Stimulated activated naive CD4-positive, alpha-beta T cell (primary cell): ENCODE measurements around the gene HCN3.
"Not testable (repeated sequence)": the region's sequence is repeated elsewhere in the genome, so short reads cannot be mapped to it uniquely, and the experiment has no call there.

Experiments
- DNase-seq, 6 experiments: peaks; one replicate each; lab custom pipeline; 2025; lab: John Stamatoyannopoulos, UW

Gene HCN3

DNA sequence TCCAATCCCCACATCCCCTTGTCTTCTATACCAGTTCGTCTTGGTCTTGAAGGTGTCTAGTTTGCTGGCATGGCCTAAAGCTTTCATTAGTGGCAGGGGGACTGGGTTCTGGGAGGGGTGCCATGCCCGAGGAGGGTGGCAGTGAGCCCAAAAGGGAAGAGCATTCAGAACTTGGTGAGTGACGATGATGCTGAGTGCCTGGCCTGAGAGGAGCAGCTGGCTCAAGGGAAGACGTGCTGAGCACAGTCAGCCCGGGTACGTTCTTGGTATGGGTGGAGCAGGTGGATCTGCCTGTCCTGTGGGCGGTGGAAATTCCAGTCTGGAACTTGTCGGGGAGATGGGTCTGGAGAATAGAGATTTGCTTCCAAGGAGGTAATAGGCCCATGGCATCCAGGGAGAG is 36.0 kb downstream of the HCN3 start:
- DNase-seq = no peak

DNA sequence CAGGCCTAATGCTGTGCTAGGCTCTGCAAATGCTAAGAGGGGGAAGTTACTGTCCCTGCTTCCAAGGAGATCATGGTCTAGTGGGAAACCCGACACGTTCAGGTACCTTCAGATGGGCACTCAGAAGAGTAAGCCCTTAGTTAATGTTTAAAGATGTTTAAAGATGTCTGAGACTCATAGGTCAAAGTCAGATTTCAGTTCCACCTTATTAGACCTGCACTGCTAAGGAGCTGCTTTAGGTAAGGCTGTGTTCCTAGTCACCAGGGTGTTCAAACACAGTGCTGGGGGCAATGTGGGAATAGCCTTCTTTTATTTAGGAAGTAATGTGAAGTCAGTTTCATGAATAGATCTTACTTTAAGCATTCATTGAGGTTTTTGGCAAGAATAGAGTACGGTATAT is 39.7 kb downstream of the HCN3 start:
- DNase-seq = no peak

DNA sequence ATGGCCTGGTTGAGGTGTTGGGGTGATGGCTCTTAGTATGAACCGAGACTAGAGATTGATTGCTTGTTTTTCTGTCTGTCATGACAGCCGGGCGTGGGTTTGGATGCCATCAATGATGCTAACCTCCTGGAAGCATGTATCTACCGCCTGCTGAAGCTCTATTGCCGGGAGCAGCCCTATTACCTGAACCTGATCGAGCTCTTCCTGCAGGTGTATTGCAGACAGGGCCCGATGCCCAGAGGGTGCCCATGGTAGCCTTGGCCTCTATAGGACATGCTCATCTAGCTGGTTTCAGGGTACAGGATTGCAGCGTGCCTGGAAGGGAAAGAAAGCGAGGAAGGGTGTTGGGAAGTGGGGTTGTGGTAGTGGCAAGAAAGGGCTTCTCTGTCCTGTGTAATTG is 40.8 kb downstream of the HCN3 start:
- DNase-seq = no peak

DNA sequence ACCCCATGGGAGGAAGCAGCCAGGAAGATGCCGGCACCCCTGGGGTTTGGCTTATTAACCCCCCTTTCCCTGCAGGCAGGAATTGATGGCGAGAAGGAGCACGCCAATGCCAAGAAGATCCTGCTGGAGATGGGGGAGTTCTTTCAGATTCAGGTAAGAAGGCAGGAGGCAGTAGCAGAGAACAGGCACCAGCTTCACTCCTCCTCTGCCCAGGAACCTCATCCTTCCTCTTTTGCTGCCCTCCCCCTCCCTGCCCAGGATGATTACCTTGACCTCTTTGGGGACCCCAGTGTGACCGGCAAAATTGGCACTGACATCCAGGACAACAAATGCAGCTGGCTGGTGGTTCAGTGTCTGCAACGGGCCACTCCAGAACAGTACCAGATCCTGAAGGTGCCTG is 42.3 kb downstream of the HCN3 start:
- no peak for DNase-seq

DNA sequence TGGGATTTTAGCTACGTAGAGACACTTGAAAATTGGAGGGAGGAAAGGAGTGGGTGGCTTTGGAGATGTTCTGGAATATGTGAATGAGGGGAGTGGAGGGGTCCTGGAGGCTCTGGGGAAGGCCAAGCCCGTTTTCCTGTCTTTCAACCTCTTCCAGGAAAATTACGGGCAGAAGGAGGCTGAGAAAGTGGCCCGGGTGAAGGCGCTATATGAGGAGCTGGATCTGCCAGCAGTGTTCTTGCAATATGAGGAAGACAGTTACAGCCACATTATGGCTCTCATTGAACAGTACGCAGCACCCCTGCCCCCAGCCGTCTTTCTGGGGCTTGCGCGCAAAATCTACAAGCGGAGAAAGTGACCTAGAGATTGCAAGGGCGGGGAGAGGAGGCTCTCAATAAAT is 43.0 kb downstream of the HCN3 start:
- DNase-seq = no peak

DNA sequence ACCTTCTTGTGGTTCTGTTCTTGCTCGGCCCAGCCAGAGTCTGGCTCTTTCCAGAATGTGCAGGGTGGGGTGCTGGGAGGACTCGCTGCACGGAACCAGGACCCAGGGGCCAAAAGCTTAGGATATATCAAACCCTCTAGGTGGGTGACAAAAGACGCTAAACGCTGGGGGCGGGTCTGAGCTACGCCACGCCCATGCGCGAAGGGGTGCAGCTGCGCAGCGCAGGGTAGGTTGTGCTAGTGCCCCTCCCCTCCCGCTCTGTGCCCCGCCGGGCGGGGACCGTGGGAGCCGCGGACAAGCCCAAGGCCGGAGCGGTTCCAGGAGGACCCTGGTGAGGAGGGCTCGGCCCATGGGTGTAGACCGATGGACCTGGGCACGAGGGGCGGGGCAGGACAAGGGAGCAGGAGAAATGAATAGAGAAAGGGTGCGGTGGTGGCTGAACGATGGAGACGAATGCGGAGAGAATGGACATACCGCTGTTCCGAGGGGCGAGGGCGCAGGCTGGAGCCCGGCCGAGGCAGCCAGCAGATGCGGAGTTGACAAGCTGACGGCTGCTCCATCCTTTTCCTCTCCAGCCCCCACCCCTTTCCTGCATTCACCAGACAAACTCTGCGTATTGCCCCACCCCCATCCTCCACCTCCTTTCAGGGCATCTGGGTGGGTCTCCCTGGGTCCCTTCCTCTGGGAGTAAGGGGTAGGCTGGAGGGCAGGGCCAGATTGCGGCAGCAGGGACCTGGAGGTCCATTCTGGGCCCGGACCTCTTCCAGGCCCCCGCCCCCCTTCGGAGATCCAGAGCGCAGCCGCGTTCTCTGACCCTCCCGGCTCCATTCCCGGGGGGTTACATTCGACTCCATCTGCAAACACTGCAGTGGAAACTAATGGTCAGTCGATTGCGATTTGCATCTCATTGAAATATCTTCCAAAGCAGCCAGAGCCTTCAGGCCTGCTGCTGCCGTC is 43.7 kb downstream of the HCN3 start, which contains the start of gene RUSC1:
Gene RUSC1 (plus strand): TSS at position 234 of the 957 bp plus-strand sequence. CDS start 880 bp downstream, outside the sequence.
- peak; percentile 45 to 79 (median 67) for DNase-seq

DNA sequence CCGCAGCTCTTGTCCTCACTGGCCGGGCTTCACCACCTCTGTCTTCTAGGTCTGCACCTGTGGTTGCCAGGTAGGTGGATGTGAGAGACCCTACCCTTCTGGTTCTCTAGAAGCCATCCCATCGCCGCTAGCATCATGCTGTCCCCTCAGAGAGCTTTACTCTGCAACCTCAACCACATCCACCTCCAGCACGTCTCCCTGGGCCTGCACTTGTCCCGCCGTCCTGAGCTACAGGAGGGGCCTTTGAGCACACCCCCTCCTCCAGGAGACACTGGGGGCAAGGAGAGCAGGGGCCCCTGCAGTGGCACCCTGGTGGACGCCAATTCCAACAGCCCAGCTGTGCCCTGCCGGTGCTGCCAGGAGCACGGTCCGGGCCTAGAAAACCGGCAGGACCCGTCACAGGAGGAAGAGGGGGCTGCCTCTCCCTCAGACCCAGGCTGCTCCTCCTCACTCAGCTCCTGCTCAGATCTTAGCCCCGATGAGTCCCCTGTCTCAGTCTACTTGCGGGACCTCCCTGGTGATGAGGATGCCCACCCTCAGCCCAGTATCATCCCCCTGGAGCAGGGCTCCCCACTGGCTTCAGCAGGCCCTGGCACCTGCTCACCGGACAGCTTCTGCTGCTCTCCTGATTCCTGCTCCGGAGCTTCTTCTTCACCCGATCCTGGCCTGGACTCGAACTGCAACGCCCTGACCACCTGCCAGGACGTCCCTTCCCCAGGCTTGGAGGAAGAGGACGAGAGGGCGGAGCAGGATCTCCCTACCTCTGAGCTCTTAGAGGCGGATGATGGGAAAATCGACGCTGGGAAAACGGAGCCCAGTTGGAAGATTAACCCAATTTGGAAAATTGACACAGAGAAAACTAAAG is 44.6 kb downstream of the HCN3 start:
- DNase-seq = peak in 1 of 6 experiments; percentile 11

DNA sequence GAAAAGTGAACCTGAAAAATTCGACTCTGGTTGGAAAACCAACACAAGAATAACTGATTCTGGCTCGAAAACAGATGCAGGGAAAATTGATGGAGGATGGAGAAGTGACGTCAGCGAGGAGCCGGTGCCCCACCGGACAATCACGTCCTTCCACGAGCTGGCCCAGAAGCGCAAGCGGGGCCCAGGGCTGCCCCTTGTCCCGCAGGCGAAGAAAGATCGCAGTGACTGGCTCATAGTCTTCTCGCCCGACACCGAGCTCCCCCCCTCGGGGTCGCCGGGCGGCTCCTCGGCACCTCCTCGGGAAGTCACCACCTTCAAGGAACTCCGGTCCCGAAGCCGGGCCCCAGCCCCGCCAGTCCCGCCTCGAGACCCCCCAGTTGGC is 45.3 kb downstream of the HCN3 start:
- peak in 2 of 6 experiments; percentile 22 to 36 for DNase-seq

DNA sequence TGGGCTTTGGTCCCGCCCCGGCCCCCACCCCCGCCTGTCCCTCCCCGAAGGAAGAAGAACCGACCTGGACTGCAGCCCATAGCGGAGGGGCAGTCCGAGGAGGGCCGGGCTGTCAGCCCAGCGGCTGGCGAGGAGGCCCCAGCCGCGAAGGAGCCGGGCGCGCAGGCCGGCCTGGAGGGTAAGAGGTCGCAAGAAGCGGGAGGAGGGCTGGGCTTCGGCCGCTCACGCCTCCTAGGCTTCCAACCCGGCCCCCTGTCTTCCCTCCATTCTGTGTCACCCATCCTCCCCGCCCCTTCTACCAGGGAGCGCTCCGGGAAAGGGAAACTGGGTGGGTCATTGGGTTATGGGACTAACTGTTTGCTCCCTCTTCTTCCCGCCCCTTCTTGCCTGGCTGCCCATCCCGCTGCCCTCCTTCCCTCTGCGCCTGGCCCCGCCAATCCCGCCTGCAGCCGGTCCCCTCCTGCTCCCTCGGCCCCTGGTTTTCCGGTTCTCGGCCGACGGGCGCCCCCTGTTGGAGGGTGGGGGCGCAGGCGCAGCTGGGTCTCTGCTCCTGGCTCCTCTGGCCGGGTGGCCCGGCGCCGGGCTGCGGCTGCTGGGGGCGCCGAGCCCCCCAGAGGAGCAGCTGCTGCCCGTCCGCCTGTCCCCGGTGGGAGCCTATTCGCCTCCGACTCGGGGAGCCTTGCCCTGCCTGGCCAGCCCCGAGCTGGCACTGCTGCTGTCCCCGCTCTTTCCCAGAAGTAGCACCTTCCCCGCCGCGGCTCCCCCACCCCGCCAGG is 45.9 kb downstream of the HCN3 start:
- DNase-seq = peak; percentile 58 to 87 (median 76)

DNA sequence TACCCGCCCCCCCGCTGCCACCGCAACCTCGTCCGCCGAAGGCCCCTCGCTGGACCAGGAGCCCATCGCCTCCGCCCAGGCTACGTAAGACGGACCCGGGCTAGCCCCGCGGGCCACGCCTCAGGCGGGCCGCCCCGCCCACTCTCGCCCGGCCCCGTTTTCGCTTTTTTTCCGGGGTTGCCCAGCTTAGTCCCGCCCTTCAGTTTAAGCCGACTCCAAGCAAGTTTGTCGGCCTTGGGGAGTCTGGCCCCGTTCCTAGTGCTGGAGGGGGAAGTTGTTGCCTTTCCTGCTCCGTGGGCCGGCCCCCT is 46.4 kb downstream of the HCN3 start:
- peak; percentile 52 to 79 (median 74) for DNase-seq

DNA sequence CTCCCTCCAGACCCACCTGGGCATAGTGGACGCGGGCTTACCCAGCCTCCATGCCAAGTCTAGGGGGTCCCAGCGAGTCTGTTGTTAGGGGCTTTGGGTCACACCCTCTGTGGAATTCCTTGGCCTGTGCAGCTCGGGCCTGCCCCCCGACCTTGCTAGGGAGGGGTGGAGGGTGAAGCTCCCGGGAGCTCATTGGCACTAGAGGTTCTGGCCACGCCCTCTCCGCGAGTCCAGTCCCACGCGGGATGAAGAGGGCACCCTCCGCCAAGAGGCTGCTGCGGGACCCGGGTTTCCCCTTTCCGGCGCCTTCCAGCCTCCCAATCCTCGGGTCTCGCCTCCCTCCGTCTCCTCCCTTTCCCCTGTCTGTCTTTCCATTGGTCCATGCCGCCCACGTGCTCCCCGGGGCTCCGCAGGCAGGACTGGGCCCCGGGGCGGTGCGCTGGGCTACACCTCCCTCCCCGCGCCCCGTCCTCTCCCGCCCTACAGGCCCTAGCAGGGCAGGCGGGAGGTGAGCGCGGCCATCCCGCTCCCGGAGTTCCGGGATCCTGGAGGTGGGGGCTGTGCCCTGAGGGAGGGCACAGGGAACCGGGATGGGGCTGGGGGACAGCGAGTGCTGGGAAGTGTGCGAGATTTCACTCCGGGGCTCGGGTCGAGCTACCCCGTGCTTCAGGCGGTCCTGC is 46.9 kb downstream of the HCN3 start:
- peak; percentile 67 to 89 (median 80) for DNase-seq

DNA sequence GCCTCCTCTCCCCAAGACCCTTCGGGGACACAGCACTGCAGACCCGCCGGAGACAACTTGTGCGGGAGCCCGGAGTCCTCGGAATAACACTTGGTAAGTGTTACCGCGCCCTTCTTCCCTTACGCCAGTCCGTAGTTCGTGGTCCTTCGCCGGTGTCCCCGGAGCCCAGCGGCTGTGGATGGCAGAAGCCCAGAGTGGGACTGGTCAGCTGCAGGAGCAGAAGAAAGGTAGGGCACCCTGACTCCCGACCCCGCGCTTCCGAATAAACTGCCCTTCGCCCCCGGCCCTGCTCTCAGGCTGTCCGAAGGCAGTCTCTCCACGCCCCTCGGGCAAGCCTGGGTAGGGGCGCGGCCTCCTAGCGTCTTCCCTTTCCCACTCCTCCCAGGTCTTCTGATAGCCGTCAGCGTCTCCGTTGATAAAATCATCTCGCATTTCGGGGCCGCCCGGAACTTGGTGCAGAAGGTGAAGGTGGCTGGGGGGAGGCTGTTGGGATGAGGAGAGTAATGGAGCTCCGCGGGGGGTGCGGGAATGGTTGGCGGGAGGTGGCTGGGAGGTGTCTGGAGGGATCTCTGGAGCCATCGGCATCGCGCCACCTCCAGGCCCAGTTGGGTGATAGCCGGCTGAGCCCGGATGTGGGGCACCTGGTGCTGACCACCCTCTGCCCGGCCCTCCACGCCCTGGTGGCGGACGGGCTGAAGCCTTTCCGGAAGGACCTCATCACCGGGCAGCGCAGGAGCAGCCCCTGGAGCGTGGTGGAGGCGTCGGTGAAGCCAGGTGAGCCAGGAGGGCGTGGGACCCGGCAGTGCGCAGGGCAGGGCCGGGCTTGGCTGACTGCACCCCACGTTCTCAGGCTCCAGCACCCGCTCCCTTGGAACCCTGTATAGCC is 47.7 kb downstream of the HCN3 start:
- DNase-seq = peak in 3 of 6 experiments; percentile 21 to 36 (median 23)

DNA sequence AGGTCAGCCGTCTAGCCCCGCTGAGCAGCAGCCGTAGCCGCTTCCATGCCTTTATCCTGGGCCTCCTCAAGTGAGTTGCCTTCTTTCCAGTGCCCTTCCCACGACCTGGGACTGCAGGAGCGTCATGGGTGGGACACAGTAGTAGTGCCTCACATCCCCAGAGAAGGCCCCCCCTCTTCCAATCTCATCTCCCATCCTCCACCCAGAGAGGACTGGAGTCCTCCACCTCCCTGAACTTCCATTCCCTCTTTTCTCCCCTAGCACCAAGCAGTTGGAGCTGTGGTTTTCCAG is 48.3 kb downstream of the HCN3 start:
- DNase-seq = peak in 1 of 6 experiments; percentile 21

DNA sequence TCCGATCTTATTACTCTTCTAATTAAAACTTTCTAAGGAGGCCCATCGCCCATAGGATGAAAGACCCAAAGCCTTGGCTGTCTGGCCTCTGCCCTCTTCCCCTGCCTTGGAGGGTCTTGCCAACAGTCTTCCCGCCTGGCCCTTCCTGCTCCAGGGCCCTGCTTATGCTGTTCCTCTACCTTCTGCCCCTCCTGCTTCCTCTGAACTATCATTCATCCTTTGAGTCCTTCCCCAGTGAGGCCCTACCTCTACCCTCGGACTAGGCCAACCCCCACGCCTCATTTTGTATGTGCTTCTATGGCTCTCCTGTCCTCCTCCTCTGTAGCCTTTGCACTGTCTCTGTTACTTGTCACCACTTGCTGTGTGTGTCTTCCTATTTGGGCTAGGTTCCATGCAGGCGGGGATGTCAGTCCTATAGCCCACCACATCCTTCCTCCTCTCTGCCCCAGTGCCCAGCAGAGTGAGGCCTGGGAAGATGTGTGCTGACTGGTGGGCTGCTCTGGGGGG is 48.8 kb downstream of the HCN3 start:
- DNase-seq = peak in 1 of 6 experiments; percentile 19

DNA sequence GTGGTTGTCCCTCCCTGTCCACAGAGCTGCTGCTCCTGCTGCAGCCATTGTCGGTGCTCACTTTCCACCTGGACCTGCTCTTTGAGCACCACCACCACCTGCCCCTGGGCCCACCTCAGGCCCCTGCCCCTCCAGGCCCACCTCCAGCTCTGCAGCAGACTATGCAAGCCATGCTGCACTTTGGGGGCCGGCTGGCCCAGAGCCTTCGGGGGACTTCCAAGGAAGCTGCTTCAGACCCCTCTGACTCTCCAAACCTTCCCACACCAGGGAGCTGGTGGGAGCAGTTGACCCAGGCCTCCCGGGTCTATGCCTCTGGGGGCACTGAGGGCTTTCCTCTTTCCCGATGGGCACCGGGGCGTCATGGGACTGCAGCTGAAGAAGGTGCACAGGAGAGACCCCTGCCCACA is 49.4 kb downstream of the HCN3 start:
- DNase-seq = no peak

DNA sequence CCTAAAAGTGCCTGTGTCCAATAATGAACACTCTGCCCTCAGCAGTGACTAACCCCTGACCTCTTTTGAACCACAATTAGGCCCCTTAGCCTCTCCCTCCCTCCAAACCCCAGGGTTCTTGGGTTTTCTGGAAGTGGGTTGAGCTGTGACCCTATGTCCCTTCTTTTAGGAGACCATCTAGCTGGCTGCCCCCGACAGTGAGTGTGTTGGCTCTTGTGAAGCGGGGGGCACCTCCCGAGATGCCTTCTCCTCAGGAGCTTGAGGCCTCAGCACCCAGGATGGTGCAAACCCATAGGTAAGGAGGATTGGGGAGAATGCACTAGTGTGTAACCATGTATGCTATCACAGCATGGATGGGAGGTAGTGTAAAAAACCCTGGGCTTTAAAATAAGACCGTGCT is 50.7 kb downstream of the HCN3 start:
- DNase-seq = no peak

DNA sequence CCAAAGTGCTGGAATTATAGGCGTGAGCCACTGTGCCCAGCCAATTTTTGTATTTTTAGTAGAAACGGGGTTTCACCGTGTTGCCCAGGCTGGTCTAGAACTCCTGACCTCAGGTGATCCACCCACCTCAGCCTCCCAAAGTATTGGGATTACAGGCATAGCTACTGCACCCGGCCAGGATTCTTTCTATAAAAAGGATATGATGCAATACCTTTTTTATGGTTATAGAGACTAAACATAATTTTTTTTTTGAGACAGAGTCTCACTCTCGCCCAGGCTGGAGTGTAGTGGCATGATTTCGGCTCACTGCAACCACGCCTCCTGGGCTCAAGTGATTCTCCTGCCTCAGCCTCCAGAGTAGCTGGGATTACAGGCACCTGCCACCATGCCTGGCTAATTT is 51.6 kb downstream of the HCN3 start:
- not testable (repeated sequence) for DNase-seq

DNA sequence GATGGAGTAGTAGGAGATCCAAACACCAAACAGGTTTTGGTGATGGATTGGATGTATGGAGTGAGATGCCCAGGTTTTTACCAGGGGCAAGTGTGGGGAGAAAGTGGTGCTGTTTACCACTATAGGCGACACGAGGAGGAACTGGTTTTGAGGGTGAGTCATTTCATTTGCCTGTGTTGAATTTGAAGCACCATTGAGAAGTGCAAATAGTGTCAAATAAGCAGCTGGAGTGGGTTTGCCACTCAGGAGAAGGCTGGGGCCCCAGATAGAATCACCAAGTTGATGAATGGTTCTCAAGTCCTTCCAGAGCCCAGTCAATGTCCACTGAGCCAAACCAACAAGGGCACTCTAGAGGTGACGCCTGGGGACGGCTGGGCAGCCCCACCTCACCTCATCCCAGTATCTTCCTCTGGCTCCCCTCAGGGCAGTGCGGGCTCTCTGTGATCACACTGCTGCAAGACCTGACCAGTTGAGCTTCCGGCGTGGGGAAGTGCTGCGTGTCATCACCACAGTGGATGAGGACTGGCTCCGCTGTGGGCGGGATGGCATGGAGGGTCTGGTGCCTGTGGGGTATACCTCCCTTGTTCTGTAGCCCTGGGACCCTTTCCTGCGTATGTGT is 52.8 kb downstream of the HCN3 start:
- no peak for DNase-seq

DNA sequence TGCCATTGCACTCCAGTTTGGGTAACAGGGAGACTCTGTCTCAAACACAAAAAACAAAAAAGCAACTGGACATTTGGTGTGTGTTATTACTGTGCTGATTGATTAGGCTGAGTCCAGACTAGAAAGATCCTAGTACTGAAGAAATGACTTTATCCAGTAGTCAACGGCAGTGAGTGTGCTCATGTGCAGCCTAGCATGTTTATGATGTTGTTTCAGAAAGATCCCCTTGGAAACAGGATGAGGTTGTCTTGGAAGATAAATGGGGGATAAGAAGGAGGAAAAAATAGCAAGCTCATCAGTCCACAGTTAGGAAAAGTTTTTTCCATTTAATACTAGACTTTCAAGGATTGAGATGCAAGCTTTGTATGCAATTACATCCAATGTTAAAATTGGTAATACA is 57.7 kb downstream of the HCN3 start:
- DNase-seq = no peak
